Activated naive CD4-positive, alpha-beta T cell treated with anti-CD3 and anti-CD28 coated beads for 36 hours (primary cell): ENCODE results near the gene RAD54L2. TPM values are rescaled to one million over a fixed set of nuclear protein-coding genes. Genes with fewer than 3 reads are reported as not detected.
"Not testable (repeated sequence)": the region's sequence is repeated elsewhere in the genome, so short reads cannot be mapped to it uniquely, and the experiment has no call there.

Source experiments
- CTCF ChIA-PET: fragments of 350-600 bp; sonication (Branson Sonifier 250); formaldehyde crosslinking; loops from one replicate; lab custom pipeline; 2021; ENCODE audit warnings: antibody characterized with exemption; lab: Charles Lee
- DNase-seq: peaks from one replicate; pipeline ENCODE4 v3.0.0-alpha.2; 2020
- H3K27ac Mint-ChIP-seq: one replicate; pipeline ENCODE4 v1.8.0; 2021; ENCODE audit warnings: mild to moderate bottlenecking, mixed read lengths
- H3K27me3 Mint-ChIP-seq: one replicate; pipeline ENCODE4 v1.8.0; 2021; ENCODE audit warnings: low read depth, mixed read lengths
- H3K36me3 Mint-ChIP-seq: one replicate; pipeline ENCODE4 v1.8.0; 2021; ENCODE audit warnings: low read depth, mixed read lengths
- H3K4me1 Mint-ChIP-seq: one replicate; pipeline ENCODE4 v1.8.0; 2021; ENCODE audit warnings: low read depth, mixed read lengths
- H3K4me3 Mint-ChIP-seq: one replicate; pipeline ENCODE4 v1.8.0; 2021; ENCODE audit warnings: mild to moderate bottlenecking, moderate library complexity, mixed read lengths
- H3K9me3 Mint-ChIP-seq: one replicate; pipeline ENCODE4 v1.8.0; 2021; ENCODE audit warnings: mixed read lengths
- intact Hi-C: fragments of 100-400 bp; cut with micrococcal nuclease; formaldehyde crosslinking; loops from one replicate; pipeline ENCODE4 v1.15.1; 2023
- total RNA-seq, 2 experiments: library from RNA; stranded (reverse); gene quantifications; one replicate each; pipeline ENCODE4 v1.2.3, GENCODE V29; 2021

RAD54L2 gene
- total RNA-seq, 2 experiments from 2014 or later = 23.1 to 24.5 TPM

- H3K36me3 Mint-ChIP-seq, H3K4me3 Mint-ChIP-seq, H3K4me1 Mint-ChIP-seq, H3K27me3 Mint-ChIP-seq, CTCF ChIA-PET, H3K9me3 Mint-ChIP-seq, H3K27ac Mint-ChIP-seq, intact Hi-C loops, DNase-seq: not testable (repeated sequence)
Measured at GRCh38 chr3:51520906-51521730, 17.4 kb upstream of the RAD54L2 start.

DNA sequence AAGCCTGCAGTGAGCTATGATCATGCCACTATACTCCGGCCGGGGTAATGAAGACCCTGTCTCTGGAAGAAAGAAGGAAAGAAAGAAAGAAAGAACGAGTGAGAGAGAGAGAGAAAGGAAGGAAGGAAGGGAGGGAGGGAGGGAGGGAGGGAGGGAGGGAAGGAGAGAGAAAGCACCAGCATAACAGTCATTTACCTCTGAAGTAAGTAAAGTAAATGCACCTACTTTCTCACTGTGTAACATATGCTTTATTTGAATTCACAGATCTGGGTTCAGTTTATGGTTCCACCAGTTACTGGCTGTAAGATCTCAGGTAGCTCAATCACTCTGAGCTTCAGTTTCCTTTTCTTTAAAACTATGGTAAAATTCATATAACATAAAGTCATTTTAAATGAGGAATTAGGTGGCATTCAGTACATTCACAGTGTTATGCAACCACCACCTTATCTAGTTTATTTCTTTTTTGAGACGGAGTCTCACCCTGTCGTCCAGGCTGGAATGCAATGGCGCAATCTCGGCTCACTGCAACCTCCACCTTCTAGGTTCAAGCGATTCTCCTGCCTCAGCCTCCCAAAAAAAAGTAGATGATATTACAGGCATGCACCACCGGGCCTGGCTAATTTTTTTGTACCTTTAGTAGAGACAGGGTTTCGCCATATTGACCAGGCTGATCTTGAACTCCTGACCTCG is 16.1 kb upstream of the RAD54L2 start:
- Mint-ChIP-seq H3K36me3 (no peaks in the 10 kb centered on the region), H3K9me3 (no peaks in the 10 kb centered on the region), H3K27me3 (no peaks in the 10 kb centered on the region), H3K4me3 (no peak overlapping the region), H3K4me1 (peaks cover 3% of the 10 kb centered on the region), H3K27ac (no peak overlapping the region)
- CTCF ChIA-PET = interaction anchor here (0.5 to 1.7 kb wide), 3 partner anchors 18 to 23 kb away, joined by 3 to 4 read pairs (median 4); partner anchors contain the start of gene DCAF1
- intact Hi-C loops = no loop called here
- no peak for DNase-seq

DNA sequence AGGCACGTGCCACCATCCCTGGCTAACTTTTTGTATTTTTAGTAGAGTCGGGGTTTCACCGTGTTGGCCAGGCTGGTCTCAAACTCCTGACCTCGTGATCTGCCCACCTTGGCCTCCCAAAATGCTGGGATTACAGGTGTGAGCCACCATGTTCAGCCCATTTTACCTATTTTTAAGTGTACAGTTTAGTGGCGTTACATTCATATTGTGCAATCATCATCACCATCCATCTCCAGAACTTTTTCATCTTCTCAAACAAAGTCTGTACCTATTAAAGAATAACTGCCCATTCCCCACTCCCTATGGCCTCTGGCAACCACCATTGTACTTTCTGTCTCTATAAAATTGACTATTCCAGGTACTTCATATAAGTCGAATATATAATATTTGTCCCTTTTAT is 13.6 kb upstream of the RAD54L2 start:
- H3K27me3 Mint-ChIP-seq, H3K9me3 Mint-ChIP-seq, CTCF ChIA-PET, H3K4me3 Mint-ChIP-seq, H3K27ac Mint-ChIP-seq, H3K4me1 Mint-ChIP-seq, intact Hi-C loops, H3K36me3 Mint-ChIP-seq, DNase-seq: not testable (repeated sequence)

DNA sequence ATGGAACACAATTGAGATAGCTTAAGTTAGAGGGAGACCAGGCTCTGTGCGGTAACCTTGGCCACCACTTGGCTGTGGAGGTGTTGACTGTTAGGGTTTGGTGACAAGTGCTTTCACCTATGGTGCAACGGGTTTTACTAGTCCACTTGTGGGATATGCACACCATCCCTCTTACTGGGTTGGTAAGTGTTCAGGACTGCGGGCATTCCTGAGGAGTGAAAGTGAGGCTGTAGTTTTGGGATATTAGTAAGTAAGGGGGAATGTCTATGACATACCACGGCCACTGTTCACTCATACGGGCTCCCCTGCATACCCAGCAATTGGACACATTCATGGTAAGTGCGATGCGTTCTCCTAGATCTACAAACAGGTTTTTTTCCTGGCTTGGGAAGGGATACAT is 8.0 kb upstream of the RAD54L2 start:
- H3K27me3 Mint-ChIP-seq = no peaks in the 10 kb centered on the region
- intact Hi-C loops = no loop called here
- H3K4me1 Mint-ChIP-seq = peaks cover 2% of the 10 kb centered on the region
- no peaks in the 10 kb centered on the region for H3K36me3 Mint-ChIP-seq
- no peak overlapping the region for H3K4me3 Mint-ChIP-seq
- no peak overlapping the region for H3K27ac Mint-ChIP-seq
- no peaks in the 10 kb centered on the region for H3K9me3 Mint-ChIP-seq
- no peak for DNase-seq
- CTCF ChIA-PET = interaction anchor here (0.5 to 1.8 kb wide), 2 partner anchors 10 to 111 kb away, joined by 5 to 6 read pairs; no protein-coding TSS in a partner anchor

DNA sequence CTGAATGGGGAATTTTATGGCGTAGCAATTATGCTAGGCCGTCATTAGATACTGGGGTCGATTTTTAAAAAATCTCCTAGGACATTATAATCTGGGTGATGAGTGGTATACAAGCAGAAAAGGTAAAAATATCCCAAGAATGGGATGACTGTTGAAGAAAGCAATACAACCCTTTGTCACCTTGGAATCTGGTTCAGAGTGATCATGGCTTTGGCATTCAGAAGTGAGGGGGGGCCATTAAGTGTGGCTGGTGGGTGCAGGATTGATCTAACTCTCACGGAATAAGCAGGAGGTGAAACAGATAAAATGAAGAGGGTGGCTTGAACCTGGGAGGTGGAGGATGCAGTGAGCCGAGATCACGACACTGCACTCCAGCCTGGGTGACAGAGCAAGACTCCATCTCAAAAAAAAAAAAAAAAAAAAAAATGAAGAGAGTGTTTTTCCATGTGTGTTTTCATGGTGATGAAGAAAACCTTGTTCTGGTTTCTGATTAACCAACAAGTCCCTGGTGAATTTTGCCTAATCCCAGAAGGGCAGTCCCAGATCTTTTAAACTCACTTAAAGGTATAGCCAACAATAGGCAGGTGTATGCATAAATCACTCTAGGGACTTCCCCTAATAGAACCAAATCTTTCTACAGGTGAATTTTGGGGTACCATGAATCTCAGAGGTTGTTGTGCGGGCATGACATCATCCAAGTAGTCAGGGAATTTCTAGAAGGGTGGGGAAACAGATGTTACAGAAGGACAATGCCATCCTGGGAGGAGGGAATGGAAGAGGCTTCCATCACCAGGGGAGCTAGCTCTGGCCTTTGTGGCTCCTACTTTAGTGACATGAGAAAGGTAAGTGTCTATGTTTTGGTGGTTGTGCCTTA is 3.1 kb upstream of the RAD54L2 start:
- DNase-seq = no peak
- H3K27ac Mint-ChIP-seq = no peak overlapping the region
- H3K36me3 Mint-ChIP-seq = no peaks in the 10 kb centered on the region
- CTCF ChIA-PET = interaction anchor here (3.0 kb wide), 1 partner anchor 34 kb away, joined by 19 read pairs; no protein-coding TSS in a partner anchor
- intact Hi-C loops = no loop called here
- no peaks in the 10 kb centered on the region for H3K27me3 Mint-ChIP-seq
- peaks cover 26% of the 10 kb centered on the region for H3K4me1 Mint-ChIP-seq
- no peaks in the 10 kb centered on the region for H3K9me3 Mint-ChIP-seq
- H3K4me3 Mint-ChIP-seq = no peak overlapping the region

DNA sequence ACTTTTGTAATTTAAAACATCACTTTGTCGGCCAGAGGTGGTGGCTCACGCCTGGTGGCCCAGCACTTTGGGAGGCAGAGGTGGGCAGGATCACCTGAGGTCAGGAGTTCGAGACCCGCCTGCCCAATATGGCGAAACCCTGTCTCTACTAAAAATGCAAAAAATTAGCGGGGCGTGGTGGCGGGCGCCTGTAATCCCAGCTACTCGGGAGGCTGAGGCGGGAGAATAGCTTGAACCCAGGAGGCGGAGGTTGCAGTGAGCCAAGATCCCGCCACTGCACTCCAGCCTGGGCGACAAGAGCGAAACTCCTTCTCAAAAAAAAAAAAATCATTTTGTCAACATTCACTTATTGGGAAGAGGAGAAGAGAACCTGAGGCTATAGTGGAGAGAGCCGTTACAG is 888 bp upstream of the RAD54L2 start:
- intact Hi-C loops = loop anchor here (1.0 to 2.0 kb wide), 3 partner anchors 35 to 153 kb away; partner anchors contain the start of gene MANF
- CTCF ChIA-PET = interaction anchor here (0.6 to 3.7 kb wide), 5 partner anchors 14 to 536 kb away, joined by 3 to 19 read pairs (median 4); no protein-coding TSS in a partner anchor

DNA sequence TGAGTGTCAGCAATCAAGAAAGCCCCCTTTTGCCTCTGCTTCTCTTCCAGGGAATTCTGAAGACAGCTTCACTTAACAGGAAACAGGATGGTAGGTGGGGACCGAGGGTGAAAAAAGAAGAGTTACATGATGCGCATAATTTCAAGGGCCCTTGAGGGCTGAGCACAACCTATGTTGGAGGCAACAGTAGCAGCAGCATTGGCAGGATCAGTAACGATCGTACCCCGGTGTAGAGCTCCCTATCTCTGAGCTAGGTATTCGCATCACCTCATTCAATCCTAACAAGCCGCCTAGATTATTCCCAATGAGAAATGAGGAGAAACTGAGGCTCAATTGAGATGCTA is 432 bp upstream of the RAD54L2 start:
- Mint-ChIP-seq H3K27ac (peak overlapping the region; percentile 89), H3K9me3 (no peaks in the 10 kb centered on the region), H3K27me3 (no peaks in the 10 kb centered on the region), H3K4me1 (peaks cover 34% of the 10 kb centered on the region), H3K4me3 (peak overlapping the region; percentile 91), H3K36me3 (no peaks in the 10 kb centered on the region)
- peak; percentile 25 for DNase-seq
- intact Hi-C loops = loop anchor here (1.0 to 2.0 kb wide), 3 partner anchors 36 to 153 kb away; partner anchors contain the start of gene MANF
- CTCF ChIA-PET = interaction anchor here (0.6 to 3.7 kb wide), 4 partner anchors 15 to 141 kb away, joined by 3 to 19 read pairs (median 10); no protein-coding TSS in a partner anchor

More for the DNA sequence above, 888 bp upstream of the RAD54L2 start:
- not testable (repeated sequence) for H3K27me3 Mint-ChIP-seq, DNase-seq, H3K9me3 Mint-ChIP-seq, H3K36me3 Mint-ChIP-seq
- peak overlapping the region; percentile 89 for H3K27ac Mint-ChIP-seq
- H3K4me1 Mint-ChIP-seq = peaks cover 34% of the 10 kb centered on the region
- H3K4me3 Mint-ChIP-seq = peak overlapping the region; percentile 91

DNA sequence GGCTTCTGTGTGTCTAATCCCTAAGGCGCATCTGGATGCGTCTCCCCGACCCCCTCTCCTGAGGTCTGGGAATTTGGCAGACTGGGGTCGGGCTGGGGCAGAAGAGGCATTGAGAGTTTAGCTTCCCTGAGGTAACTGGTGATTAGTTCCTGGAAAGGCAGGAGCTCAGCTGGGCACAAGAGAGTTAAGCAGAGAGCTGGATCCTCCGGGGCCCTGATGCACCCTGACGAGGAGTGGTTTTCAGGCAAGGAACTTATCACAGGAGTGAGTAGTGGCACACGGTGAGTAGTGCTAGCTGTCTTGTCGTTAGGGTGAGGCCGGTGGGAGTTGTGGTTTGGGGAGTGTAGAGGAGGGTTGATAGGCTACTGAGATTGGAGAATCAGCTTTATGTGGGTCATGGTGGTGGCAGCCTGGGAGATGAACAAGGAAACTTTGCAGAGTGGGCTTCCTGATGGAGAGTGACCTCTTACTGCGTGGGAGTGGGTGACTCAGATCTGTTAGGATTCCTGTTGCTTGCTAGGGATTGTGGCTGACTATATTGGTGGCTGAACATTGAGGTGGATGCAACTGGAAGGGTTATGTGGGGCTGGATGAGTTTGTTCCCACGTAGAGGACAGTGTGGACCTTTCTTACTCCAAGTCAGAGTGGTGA is 897 bp downstream of the RAD54L2 start:
- Mint-ChIP-seq H3K9me3 (no peaks in the 10 kb centered on the region), H3K4me3 (peak overlapping the region; percentile 76), H3K4me1 (peaks cover 34% of the 10 kb centered on the region), H3K27me3 (no peaks in the 10 kb centered on the region), H3K27ac (peak overlapping the region; percentile 84), H3K36me3 (no peaks in the 10 kb centered on the region)
- intact Hi-C loops = loop anchor here (2.0 kb wide), 1 partner anchor 155 kb away; the partner anchor contains the start of gene MANF
- CTCF ChIA-PET = interaction anchor here (0.5 to 3.7 kb wide), 7 partner anchors 9 to 454 kb away, joined by 3 to 15 read pairs (median 6); partner anchors contain the start of gene DCAF1
- DNase-seq = peak; percentile 56

- H3K4me3 Mint-ChIP-seq, DNase-seq, H3K9me3 Mint-ChIP-seq, intact Hi-C loops, H3K27me3 Mint-ChIP-seq, CTCF ChIA-PET, H3K36me3 Mint-ChIP-seq, H3K27ac Mint-ChIP-seq: not testable (repeated sequence)
- peaks cover 25% of the 10 kb centered on the region for H3K4me1 Mint-ChIP-seq
Measured at GRCh38 chr3:51542596-51542995, 4.1 kb downstream of the RAD54L2 start.

DNA sequence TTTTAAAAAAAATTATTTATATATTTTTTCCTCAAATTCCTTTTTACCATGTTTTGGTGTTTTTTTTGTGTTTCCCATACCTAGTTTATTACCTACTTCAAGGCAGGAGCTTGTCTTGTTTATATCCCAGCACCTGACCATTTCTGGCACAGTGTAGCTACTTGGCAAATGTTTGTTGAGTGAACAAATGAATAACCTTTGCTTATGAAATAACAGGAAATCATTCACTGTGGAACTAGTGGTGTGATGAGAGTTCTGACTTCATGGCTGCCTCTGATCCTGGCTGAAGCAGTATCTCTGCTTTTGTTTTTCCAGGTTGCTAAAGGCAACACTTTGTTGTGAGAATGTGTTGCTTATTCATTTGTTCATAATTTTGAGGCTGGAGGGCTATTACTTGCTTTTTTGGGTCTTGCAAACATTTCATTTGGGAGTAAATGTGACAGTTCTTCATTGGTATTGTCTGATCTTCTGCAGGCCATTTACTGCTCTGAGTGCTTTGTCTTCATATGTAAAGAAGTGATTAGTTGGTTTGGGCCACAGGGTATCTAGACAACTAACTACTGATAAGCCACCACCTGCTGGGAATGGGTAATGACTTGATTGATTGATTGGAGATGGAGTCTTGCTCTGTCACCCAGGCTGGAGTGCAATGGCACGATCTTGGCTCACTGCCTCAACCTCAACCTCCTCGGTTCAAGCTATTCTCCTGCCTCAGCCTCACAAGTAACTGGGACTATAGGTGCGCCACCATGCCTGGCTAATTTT is 5.7 kb downstream of the RAD54L2 start:
- Mint-ChIP-seq H3K4me1 (peaks cover 20% of the 10 kb centered on the region), H3K4me3 (no peak overlapping the region), H3K27ac (no peak overlapping the region), H3K9me3 (no peaks in the 10 kb centered on the region), H3K36me3 (no peaks in the 10 kb centered on the region), H3K27me3 (no peaks in the 10 kb centered on the region)
- DNase-seq = no peak
- CTCF ChIA-PET = interaction anchor here (0.7 to 1.0 kb wide), 2 partner anchors 42 to 183 kb away, joined by 4 to 5 read pairs; no protein-coding TSS in a partner anchor
- intact Hi-C loops = no loop called here

GRCh38 chr3:51547274-51547673 is 8.8 kb downstream of the RAD54L2 start:
- Mint-ChIP-seq H3K4me3 (no peak overlapping the region), H3K36me3 (peaks cover 3% of the 10 kb centered on the region), H3K4me1 (no peaks in the 10 kb centered on the region), H3K9me3 (no peaks in the 10 kb centered on the region), H3K27ac (no peak overlapping the region), H3K27me3 (no peaks in the 10 kb centered on the region)
- intact Hi-C loops = no loop called here
- no peak for DNase-seq
- CTCF ChIA-PET = no interaction called here
